ENCODE measurements around the gene COPG1.

DNA sequence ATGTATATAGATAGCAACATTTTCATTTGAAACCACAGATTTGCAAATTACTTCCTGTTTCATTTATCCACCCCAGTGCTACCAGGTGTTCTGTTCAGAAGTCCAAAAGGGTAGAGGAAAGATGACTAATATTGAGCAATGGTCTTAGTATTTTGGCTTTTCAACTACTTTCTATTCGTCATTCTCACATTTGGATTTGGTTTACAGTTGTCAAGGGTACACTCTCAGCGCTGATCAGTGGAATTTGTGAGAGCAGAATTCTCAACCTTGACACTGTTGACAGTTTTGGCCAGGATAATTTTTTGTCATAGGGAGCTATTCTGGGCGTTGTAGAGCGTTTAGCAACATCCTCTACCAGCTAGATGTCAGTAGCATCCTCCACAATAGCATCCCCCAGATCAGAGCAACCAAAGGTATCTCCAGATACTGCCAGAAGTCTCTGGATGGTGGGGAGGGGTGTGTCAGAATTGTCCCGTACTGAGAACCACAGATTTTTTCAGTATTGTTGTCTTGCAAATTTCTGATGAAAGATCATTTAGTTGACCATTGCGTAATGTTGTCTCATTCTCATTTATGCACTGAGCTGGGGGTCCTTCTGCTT is 33.4 kb downstream of the COPG1 start:
- TF ChIP-seq CTCF (IDR thresholded peaks at IDR 0.05) (no peak), POLR2A (IDR thresholded peaks at IDR 0.05) (no peak), POLR2AphosphoS5 (IDR thresholded peaks at IDR 0.05) (no peak)
